ENCODE measurements around the gene NCK1.
"Not testable (repeated sequence)": the region's sequence is repeated elsewhere in the genome, so short reads cannot be mapped to it uniquely, and the experiment has no call there.

The NCK1 gene

GRCh38 chr3:136979204-136979603 lies 117.2 kb downstream of the NCK1 start:
- no peak for FAIRE-seq
- DNase-seq (ENCODE audit: insufficient read length): no peak
- TF ChIP-seq POLR2AphosphoS5 (IDR thresholded peaks at IDR 0.05; ENCODE audit: low read depth, low read length) (no peak), TAF1 (IDR thresholded peaks at IDR 0.05; ENCODE audit: borderline replicate concordance, low read depth, low read length) (no peak), POLR2A (IDR thresholded peaks at IDR 0.05; ENCODE audit: low read depth, low read length) (no peak)

DNA sequence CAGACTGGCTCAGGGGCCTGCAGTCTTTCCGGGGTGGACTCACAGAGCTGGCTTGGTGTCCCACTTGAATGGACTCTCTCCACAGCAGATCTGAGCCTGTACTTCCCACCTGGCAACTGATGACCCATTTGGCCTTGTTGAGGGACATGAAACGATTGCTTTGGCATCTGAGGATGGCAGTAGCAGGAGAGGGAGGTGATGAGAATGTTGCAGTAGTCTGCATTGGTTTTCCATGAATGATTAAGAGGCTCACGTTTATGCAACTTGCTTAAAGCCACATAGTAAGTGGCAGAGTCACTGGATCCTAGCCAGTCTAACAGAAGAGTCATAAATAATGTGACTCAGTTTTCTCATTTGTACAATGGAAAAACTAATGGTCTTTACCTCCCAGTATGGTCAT lies 117.7 kb downstream of the NCK1 start:
- TF ChIP-seq POLR2AphosphoS5 (IDR thresholded peaks at IDR 0.05; ENCODE audit: low read depth, low read length) (no peak), POLR2A (IDR thresholded peaks at IDR 0.05; ENCODE audit: low read depth, low read length) (no peak), TAF1 (IDR thresholded peaks at IDR 0.05; ENCODE audit: borderline replicate concordance, low read depth, low read length) (no peak)
- DNase-seq (ENCODE audit: insufficient read length) (no peak), FAIRE-seq (no peak)

DNA sequence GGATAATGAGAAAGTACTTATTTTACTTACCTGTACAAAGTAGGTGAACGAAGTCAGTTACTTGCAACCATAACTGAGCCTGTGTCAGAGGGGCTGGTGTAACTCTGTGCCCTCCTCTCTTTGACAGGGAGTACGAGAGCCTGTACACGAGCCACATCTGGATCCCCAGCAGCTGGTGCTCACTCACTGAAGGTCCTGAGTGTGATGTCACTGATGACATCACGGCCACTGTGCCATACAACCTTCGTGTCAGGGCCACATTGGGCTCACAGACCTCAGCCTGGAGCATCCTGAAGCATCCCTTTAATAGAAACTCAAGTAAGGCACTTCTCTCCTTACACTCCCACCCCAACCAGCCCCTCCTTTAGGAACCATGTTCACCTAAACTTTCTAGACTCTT lies 120.0 kb downstream of the NCK1 start:
- DNase-seq (ENCODE audit: insufficient read length) (no peak), FAIRE-seq (no peak)
- no peak for TF ChIP-seq POLR2A (IDR thresholded peaks at IDR 0.05; ENCODE audit: low read depth, low read length)
- TF ChIP-seq POLR2AphosphoS5 (IDR thresholded peaks at IDR 0.05; ENCODE audit: low read depth, low read length): no peak
- TF ChIP-seq TAF1 (IDR thresholded peaks at IDR 0.05; ENCODE audit: borderline replicate concordance, low read depth, low read length): no peak

- DNase-seq (ENCODE audit: insufficient read length): no peak
- no peak for FAIRE-seq
- TF ChIP-seq TAF1 (IDR thresholded peaks at IDR 0.05; ENCODE audit: borderline replicate concordance, low read depth, low read length): no peak
- no peak for TF ChIP-seq POLR2A (IDR thresholded peaks at IDR 0.05; ENCODE audit: low read depth, low read length)
- no peak for TF ChIP-seq POLR2AphosphoS5 (IDR thresholded peaks at IDR 0.05; ENCODE audit: low read depth, low read length)
Observed at GRCh38 chr3:136982520-136983138, 120.6 kb downstream of the NCK1 start.

GRCh38 chr3:136984837-136985236 lies 122.8 kb downstream of the NCK1 start:
- FAIRE-seq: no peak
- TF ChIP-seq POLR2AphosphoS5 (IDR thresholded peaks at IDR 0.05; ENCODE audit: low read depth, low read length) (no peak), TAF1 (IDR thresholded peaks at IDR 0.05; ENCODE audit: borderline replicate concordance, low read depth, low read length) (no peak), POLR2A (IDR thresholded peaks at IDR 0.05; ENCODE audit: low read depth, low read length) (no peak)
- DNase-seq (ENCODE audit: insufficient read length): no peak

DNA sequence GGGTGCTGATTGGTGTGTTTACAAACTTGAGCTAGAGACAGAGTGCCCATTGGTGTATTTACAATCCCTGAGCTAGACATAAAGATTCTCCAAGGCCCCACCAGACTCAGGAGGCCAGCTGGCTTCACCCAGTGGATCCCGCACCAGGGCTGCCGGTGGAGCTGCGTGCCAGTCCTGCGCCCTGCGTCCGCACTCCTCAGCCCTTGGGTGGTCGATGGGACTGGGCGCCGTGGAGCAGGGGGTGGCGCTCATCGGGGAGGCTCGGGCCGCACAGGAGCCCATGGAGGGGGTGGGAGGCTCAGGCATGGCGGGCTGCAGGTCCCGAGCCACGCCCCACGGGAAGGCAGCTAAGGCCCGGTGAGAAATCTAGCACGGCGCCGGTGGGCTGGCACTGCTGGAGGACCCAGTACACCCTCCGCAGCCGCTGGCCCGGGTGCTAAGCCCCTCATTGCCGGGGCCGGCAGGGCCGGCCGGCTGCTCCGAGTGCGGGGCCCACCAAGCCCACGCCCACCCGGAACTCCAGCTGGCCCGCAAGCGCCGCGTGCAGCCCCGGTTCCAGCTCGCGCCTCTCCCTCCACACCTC lies 125.5 kb downstream of the NCK1 start:
- DNase-seq (ENCODE audit: insufficient read length): not testable (repeated sequence)

DNA sequence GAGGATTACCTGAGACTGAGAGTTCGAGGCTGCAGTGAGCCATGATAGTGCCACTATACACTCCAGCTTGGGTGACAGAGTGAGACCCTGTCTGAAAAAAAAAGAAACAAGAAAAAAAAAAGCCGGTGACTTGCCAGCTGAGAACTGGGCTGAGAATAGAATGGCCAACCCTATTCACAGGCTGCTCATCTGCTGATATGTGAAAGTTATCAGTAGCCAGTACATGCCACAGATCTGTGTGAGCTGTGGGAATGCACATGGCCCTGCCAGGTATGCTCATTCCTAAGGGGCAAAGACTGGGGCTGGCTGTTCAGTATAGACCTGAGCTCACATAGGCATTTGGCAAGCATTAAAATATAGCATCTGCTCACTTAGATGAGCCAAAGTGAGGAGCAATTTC lies 126.6 kb downstream of the NCK1 start:
- DNase-seq (ENCODE audit: insufficient read length): no peak
- no peak for FAIRE-seq
- TF ChIP-seq TAF1 (IDR thresholded peaks at IDR 0.05; ENCODE audit: borderline replicate concordance, low read depth, low read length) (no peak), POLR2A (IDR thresholded peaks at IDR 0.05; ENCODE audit: low read depth, low read length) (no peak), POLR2AphosphoS5 (IDR thresholded peaks at IDR 0.05; ENCODE audit: low read depth, low read length) (no peak)

More for the DNA sequence above, 125.5 kb downstream of the NCK1 start:
- FAIRE-seq: not testable (repeated sequence)

DNA sequence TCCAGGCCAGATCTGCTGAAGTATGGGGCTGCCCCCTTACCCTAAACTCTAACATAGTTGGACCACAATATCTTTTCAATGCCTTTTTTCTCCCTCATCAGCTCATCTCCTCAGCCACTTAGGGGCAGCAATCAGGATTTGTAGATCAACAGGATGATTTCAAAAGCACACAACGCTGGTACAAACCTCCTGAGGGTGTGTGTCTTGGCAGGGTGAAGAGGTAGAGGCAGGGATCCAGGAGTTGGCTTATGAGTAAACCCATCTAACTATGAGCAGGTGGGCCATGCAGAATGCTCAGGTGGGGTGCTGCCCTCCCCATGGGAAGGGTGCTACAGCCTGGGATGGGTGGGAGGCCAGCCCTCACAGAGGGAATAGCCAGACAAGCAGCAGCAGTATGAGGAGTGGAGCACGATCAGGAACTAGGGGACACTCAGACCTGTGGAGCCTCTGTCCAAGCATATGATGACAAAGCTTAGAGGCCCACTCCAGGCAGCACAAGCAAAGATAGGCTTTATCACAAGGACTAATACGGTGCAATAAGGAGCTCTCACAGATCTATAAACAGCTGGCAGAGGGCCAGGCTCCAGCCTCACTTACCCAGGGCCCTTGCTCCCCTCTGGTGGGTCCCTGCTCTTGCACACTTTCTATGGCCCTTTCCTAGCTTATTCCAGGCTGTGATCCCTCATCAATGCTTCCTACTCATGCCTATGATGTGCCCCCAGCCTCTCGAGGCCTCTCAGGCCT lies 127.9 kb downstream of the NCK1 start:
- DNase-seq (ENCODE audit: insufficient read length): no peak
- no peak for FAIRE-seq
- TF ChIP-seq TAF1 (IDR thresholded peaks at IDR 0.05; ENCODE audit: borderline replicate concordance, low read depth, low read length) (no peak), POLR2A (IDR thresholded peaks at IDR 0.05; ENCODE audit: low read depth, low read length) (no peak), POLR2AphosphoS5 (IDR thresholded peaks at IDR 0.05; ENCODE audit: low read depth, low read length) (no peak)

DNA sequence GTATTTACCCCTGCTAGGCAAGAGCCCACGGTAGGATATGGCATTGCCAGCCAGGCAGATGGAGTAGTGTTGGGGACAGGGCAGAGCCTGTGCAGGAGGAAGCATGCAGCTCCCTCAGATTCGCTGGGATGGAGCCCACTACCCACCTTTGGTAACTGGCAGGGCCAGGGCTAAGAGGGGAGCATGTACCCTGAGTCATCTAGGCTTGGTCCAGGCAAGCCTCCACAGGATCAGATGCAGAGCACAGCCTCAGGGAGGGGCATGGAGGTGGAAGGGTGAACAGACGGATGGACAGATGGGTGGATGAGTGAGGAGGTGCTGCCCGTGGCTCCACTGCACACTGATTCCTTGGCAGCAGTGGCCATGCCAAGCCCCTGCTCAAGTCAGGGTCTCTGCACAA lies 128.8 kb downstream of the NCK1 start:
- TF ChIP-seq POLR2AphosphoS5 (IDR thresholded peaks at IDR 0.05; ENCODE audit: low read depth, low read length) (no peak), POLR2A (IDR thresholded peaks at IDR 0.05; ENCODE audit: low read depth, low read length) (no peak), TAF1 (IDR thresholded peaks at IDR 0.05; ENCODE audit: borderline replicate concordance, low read depth, low read length) (no peak)
- DNase-seq (ENCODE audit: insufficient read length) (no peak), FAIRE-seq (no peak)

DNA sequence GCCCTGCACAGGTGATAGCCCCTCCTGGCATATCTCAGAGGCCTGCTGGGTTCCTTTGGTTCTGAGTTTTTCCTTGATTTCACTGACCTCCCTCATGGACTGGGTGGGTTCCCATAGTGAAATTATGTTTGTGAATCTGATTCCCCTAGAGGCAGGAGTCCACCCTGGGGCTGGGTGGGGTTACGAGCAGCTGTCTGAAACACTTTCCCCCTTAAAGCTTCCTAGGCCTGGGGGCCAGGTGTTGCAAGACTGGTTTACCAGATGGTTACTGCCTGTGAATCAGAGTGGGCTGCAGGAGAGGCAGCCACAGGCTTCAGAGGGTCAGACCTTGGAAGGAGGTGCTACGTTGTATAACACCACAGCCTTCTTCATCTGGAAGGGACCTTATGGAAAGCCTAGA lies 130.1 kb downstream of the NCK1 start:
- TF ChIP-seq POLR2A (IDR thresholded peaks at IDR 0.05; ENCODE audit: low read depth, low read length): no peak
- FAIRE-seq: no peak
- no peak for DNase-seq (ENCODE audit: insufficient read length)

- DNase-seq (ENCODE audit: insufficient read length) (no peak), FAIRE-seq (no peak)
- TF ChIP-seq POLR2AphosphoS5 (IDR thresholded peaks at IDR 0.05; ENCODE audit: low read depth, low read length) (no peak), POLR2A (IDR thresholded peaks at IDR 0.05; ENCODE audit: low read depth, low read length) (no peak), TAF1 (IDR thresholded peaks at IDR 0.05; ENCODE audit: borderline replicate concordance, low read depth, low read length) (no peak)
Observed at GRCh38 chr3:136994772-136995516, 132.9 kb downstream of the NCK1 start.

DNA sequence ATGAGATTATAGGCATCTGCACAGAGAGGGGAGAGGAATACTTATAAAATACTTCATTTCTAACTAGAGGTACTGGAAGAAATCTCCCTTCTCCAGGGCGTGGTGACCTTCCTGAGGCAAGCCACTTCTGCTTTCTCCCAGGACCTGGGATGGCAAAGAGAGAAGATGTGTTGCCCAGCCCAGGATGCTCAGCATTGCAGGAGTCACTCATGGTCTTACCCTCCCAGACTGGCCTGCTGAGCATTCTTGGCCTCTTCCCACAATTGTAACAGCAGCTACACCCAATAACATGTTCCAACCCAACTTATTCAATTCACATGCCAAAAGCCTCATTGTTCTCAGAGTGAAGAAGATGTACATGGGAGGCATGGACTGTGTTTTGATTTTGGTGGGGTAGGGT lies 133.6 kb downstream of the NCK1 start:
- DNase-seq (ENCODE audit: insufficient read length) (no peak), FAIRE-seq (no peak)
- TF ChIP-seq POLR2A (IDR thresholded peaks at IDR 0.05; ENCODE audit: low read depth, low read length): no peak

All from GM12892 (cell line).